ENCODE data around the gene KRT8.

The KRT8 gene

GRCh38 chr12:52904509-52905300 is at the start of gene KRT8:
KRT8 (minus strand) TSS chr12:52905076; CDS start chr12:52904981, 95 bp downstream.
- peak; percentile 89 for DNase-seq (ENCODE audit: low read depth)
- TF ChIP-seq CTCF (conservative IDR thresholded peaks at IDR 0.05; ENCODE audit: low read depth, low read length): peak; percentile 72
- peak within 1 kb of the TSS; percentile 94 for H3K4me3 ChIP-seq (ENCODE audit: low read length)

GRCh38 chr12:52953181-52953841 is 48.4 kb upstream of the KRT8 start:
- no peak overlapping the region for H3K4me3 ChIP-seq (ENCODE audit: low read length)
- no peak for DNase-seq (ENCODE audit: low read depth)
- no peak for TF ChIP-seq CTCF (conservative IDR thresholded peaks at IDR 0.05; ENCODE audit: low read depth, low read length)

- H3K4me3 ChIP-seq (ENCODE audit: low read length): peak overlapping the region; percentile 98
Measured at GRCh38 chr12:52952076-52952801, 47.4 kb upstream of the KRT8 start.

GRCh38 chr12:52951640-52952039 is 46.8 kb upstream of the KRT8 start:
- H3K4me3 ChIP-seq (ENCODE audit: low read length): peak overlapping the region; percentile 98
- TF ChIP-seq CTCF (conservative IDR thresholded peaks at IDR 0.05; ENCODE audit: low read depth, low read length): no peak
- DNase-seq (ENCODE audit: low read depth): no peak

More at GRCh38 chr12:52952076-52952801, 47.4 kb upstream of the KRT8 start:
- no peak for DNase-seq (ENCODE audit: low read depth)
- TF ChIP-seq CTCF (conservative IDR thresholded peaks at IDR 0.05; ENCODE audit: low read depth, low read length): peak; percentile 19

GRCh38 chr12:52951126-52951525 is 46.2 kb upstream of the KRT8 start:
- no peak for DNase-seq (ENCODE audit: low read depth)
- peak overlapping the region; percentile 98 for H3K4me3 ChIP-seq (ENCODE audit: low read length)
- no peak for TF ChIP-seq CTCF (conservative IDR thresholded peaks at IDR 0.05; ENCODE audit: low read depth, low read length)

GRCh38 chr12:52950553-52950952 is 45.7 kb upstream of the KRT8 start:
- H3K4me3 ChIP-seq (ENCODE audit: low read length): peak overlapping the region; percentile 98
- no peak for TF ChIP-seq CTCF (conservative IDR thresholded peaks at IDR 0.05; ENCODE audit: low read depth, low read length)
- no peak for DNase-seq (ENCODE audit: low read depth)
